ENCODE results near the gene PRSS33.
A peak's percentile ranks its signal among the peaks of the same experiment; 100 is the strongest.

The PRSS33 gene

GRCh38 chr16:2795395-2796143 lies 8.2 kb upstream of the PRSS33 start:
- no peak for DNase-seq

GRCh38 chr16:2792940-2793339 lies 5.6 kb upstream of the PRSS33 start:
- DNase-seq = no peak

- no peak for DNase-seq
Observed at GRCh38 chr16:2791174-2791573, 3.8 kb upstream of the PRSS33 start.

- DNase-seq = no peak
Observed at GRCh38 chr16:2790631-2791030, 3.3 kb upstream of the PRSS33 start.

- no peak for DNase-seq
Observed at GRCh38 chr16:2787961-2788360, 601 bp upstream of the PRSS33 start.

- DNase-seq = no peak
Observed at GRCh38 chr16:2786826-2787151, 571 bp downstream of the PRSS33 start.

GRCh38 chr16:2786061-2786825 lies 1.1 kb downstream of the PRSS33 start:
- DNase-seq = no peak

- DNase-seq = no peak
Observed at GRCh38 chr16:2785101-2785991, 2.0 kb downstream of the PRSS33 start.

GRCh38 chr16:2784358-2785100 lies 2.8 kb downstream of the PRSS33 start:
- DNase-seq = no peak

- DNase-seq = no peak
Observed at GRCh38 chr16:2783581-2784357, 3.6 kb downstream of the PRSS33 start.

GRCh38 chr16:2782583-2783351 lies 4.6 kb downstream of the PRSS33 start:
- no peak for DNase-seq

GRCh38 chr16:2779978-2780898 lies 7.1 kb downstream of the PRSS33 start:
- no peak for DNase-seq

- no peak for DNase-seq
Observed at GRCh38 chr16:2779151-2779920, 8.0 kb downstream of the PRSS33 start.

- no peak for DNase-seq
Observed at GRCh38 chr16:2778630-2778958, 8.8 kb downstream of the PRSS33 start.

- DNase-seq = peak in 1 of 4 experiments; percentile 41
Observed at GRCh38 chr16:2777903-2778629, 9.3 kb downstream of the PRSS33 start.

GRCh38 chr16:2777231-2777902 lies 10.0 kb downstream of the PRSS33 start, which contains the start of gene ELOB:
ELOB (minus strand) TSS chr16:2777280; CDS start chr16:2777239, 41 bp downstream.
- DNase-seq = peak; percentile 77 to 88 (median 84)

GRCh38 chr16:2776500-2777139 lies 10.7 kb downstream of the PRSS33 start:
- no peak for DNase-seq

All from activated CD4-positive, CD25-positive, alpha-beta regulatory T cell (primary cell).